ENCODE results near the gene CENPS. TPM values are rescaled to one million over a fixed set of nuclear protein-coding genes. Genes with fewer than 3 reads are reported as not detected.
A peak's percentile ranks its signal among the peaks of the same experiment; 100 is the strongest.
"Not testable (repeated sequence)": the region's sequence is repeated elsewhere in the genome, so short reads cannot be mapped to it uniquely, and the experiment has no call there.

The CENPS gene
- total and polyA plus RNA-seq, 9 of the 15 experiments (the other 6 are each of a cell fraction or from before 2014, with no cell fraction given): 10.2 to 36.0 (median 26.0) TPM

DNA sequence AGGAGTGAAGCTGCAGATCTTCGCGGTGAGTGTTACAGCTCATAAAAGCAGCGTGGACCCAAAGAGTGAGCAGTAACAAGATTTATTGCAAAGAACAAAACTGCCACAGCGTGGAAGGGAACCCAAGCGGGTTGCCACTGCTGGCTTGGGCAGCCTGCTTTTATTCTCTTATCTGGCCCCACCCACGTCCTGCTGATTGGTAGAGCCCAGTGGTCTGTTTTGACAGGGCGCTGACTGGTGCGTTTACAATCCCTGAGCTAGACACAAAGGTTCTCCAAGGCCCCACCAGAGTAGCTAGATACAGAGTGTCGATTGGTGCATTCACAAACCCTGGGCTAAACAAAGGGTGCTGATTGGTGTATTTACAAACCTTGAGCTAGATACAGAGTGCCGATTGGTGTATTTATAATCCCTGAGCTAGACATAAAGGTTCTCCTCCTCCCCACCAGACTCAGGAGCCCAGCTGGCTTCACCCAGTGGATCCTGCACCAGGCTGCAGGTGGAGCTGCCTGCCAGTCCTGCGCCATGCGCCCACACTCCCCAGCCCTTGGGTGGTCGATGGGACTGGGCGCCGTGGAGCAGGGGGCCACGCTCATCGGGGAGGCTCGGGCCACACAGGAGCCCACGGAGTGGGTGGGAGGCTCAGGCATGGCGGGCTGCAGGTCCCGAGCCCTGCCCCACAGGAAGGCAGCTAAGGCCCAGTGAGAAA, 4.3 kb upstream of the CENPS start:
- H3K4me3 ChIP-seq; FAIRE-seq; H3K79me2 ChIP-seq (ENCODE audit: control insufficient read depth, insufficient read depth, low read length); DNase-seq (ENCODE audit: extremely low read depth in 1 of 4, low spot score in 3 of 4); H3K9ac ChIP-seq (ENCODE audit: insufficient read depth in 1 of 2, low read depth in 2 of 2, low read length in 2 of 2); ATAC-seq; H3K9me3 ChIP-seq (replicated peaks; ENCODE audit: control insufficient read depth, insufficient read depth, low read depth, low read length); BruUV-seq (replicated peaks); H3K4me2 ChIP-seq (ENCODE audit: insufficient read depth, low read length); H3K9me1 ChIP-seq (ENCODE audit: control insufficient read depth, insufficient read depth, low read length); H3K27ac ChIP-seq (ENCODE audit: extremely low read depth, low read depth, low read length); H3K36me3 ChIP-seq (ENCODE audit: control insufficient read depth, insufficient read depth, low read length); H4K20me1 ChIP-seq (replicated peaks; ENCODE audit: control insufficient read depth, insufficient read depth, low read length); H3K27me3 ChIP-seq (ENCODE audit: control insufficient read depth in 2 of 2, insufficient read depth in 2 of 2, low read length in 2 of 2); POLR2A ChIA-PET: not testable (repeated sequence)
- in situ Hi-C loops (cut with MboI): loop anchor here (5.0 kb wide), 1 partner anchor 554 kb away; no protein-coding TSS in a partner anchor
- CTCF ChIA-PET (ENCODE audit: low intra/inter-chr PET ratio): interaction anchor here (0.7 to 0.8 kb wide), 2 partner anchors 47 to 49 kb away, joined by 3 to 4 read pairs; no protein-coding TSS in a partner anchor
- Histone ChIP-seq H3K4me1 (replicated peaks in 1 of 2; ENCODE audit: control insufficient read depth in 2 of 2, insufficient read depth in 2 of 2, low read length in 2 of 2) (peaks cover 5 to 18% of the 10 kb centered on the region in 2 experiments; a peak in 4 of 5 replicates), H2AFZ (ENCODE audit: low read depth, low read length) (0 out of 2 replicates have a peak overlapping the region, but pooled peaks have one; percentile 25)
- WGBS (ENCODE audit: insufficient coverage, low coverage, missing lambda C conversion rate): 78% methylated on average over 17 of the region's 21 CpGs
- TF ChIP-seq POLR2A (conservative IDR thresholded peaks at IDR 0.05): peak; percentile 74
- peak; percentile 59 for TF ChIP-seq NFYB (IDR thresholded peaks at IDR 0.05; ENCODE audit: extremely low read depth, insufficient read length)
- TF ChIP-seq, protein P1, sequence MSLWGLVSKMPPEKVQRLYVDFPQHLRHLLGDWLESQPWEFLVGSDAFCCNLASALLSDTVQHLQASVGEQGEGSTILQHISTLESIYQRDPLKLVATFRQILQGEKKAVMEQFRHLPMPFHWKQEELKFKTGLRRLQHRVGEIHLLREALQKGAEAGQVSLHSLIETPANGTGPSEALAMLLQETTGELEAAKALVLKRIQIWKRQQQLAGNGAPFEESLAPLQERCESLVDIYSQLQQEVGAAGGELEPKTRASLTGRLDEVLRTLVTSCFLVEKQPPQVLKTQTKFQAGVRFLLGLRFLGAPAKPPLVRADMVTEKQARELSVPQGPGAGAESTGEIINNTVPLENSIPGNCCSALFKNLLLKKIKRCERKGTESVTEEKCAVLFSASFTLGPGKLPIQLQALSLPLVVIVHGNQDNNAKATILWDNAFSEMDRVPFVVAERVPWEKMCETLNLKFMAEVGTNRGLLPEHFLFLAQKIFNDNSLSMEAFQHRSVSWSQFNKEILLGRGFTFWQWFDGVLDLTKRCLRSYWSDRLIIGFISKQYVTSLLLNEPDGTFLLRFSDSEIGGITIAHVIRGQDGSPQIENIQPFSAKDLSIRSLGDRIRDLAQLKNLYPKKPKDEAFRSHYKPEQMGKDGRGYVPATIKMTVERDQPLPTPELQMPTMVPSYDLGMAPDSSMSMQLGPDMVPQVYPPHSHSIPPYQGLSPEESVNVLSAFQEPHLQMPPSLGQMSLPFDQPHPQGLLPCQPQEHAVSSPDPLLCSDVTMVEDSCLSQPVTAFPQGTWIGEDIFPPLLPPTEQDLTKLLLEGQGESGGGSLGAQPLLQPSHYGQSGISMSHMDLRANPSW (CRISPR knock-in tag; IDR thresholded peaks at IDR 0.05): 0 out of 2 replicates have a peak, but pooled peaks have one; percentile 36
- TF ChIP-seq SUPT5H (IDR thresholded peaks at IDR 0.05): peak; percentile 60
- peak; percentile 27 for TF ChIP-seq ASH1L (IDR thresholded peaks at IDR 0.05; ENCODE audit: borderline replicate concordance, low read depth, partially characterized antibody)
- TF ChIP-seq, protein P2, sequence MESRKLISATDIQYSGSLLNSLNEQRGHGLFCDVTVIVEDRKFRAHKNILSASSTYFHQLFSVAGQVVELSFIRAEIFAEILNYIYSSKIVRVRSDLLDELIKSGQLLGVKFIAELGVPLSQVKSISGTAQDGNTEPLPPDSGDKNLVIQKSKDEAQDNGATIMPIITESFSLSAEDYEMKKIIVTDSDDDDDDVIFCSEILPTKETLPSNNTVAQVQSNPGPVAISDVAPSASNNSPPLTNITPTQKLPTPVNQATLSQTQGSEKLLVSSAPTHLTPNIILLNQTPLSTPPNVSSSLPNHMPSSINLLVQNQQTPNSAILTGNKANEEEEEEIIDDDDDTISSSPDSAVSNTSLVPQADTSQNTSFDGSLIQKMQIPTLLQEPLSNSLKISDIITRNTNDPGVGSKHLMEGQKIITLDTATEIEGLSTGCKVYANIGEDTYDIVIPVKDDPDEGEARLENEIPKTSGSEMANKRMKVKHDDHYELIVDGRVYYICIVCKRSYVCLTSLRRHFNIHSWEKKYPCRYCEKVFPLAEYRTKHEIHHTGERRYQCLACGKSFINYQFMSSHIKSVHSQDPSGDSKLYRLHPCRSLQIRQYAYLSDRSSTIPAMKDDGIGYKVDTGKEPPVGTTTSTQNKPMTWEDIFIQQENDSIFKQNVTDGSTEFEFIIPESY (CRISPR knock-in tag; IDR thresholded peaks at IDR 0.05): peak; percentile 76
- peak; percentile 34; the same call in 1 of the 2 replicates for TF ChIP-seq CC2D1A (IDR thresholded peaks at IDR 0.05)
- 0 out of 2 replicates have a peak, but pooled peaks have one; percentile 16 for TF ChIP-seq EGR1 (conservative IDR thresholded peaks at IDR 0.05)
- intact Hi-C loops (cut with micrococcal nuclease): loop anchor here (5.0 to 10.0 kb wide), 2 partner anchors 214 to 391 kb away; partner anchors contain the start of genes KIF1B and UBE4B

All from K562 (cell line).